ENCODE results near the gene R3HCC1L. TPM values are rescaled to one million over a fixed set of nuclear protein-coding genes. Genes with fewer than 3 reads are reported as not detected.

R3HCC1L gene
- total RNA-seq, 2 experiments from 2014 or later = 15.7 to 16.5 TPM

DNA sequence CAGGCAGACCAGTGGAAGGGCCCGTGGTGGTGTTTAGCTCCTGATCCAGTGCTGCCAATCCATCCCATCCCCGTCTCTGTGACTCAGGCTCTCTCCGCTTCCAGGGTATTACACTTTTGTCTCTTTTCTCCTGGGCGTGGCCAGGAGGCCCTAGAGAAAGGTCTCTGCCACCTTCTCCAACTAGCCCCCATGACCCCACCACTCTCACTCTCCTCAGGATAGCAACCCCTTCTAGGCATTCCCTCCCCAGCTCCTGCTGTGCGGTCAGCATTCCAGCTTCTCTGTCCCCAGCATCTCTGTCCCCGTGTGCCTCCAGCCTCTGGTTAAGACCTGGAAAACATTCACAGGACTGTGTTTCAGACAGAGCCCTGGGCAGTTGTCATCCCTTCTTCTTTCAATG, 36.2 kb upstream of the R3HCC1L start:
- intact Hi-C loops (cut with micrococcal nuclease) = no loop called here
- TF ChIP-seq, protein P1, sequence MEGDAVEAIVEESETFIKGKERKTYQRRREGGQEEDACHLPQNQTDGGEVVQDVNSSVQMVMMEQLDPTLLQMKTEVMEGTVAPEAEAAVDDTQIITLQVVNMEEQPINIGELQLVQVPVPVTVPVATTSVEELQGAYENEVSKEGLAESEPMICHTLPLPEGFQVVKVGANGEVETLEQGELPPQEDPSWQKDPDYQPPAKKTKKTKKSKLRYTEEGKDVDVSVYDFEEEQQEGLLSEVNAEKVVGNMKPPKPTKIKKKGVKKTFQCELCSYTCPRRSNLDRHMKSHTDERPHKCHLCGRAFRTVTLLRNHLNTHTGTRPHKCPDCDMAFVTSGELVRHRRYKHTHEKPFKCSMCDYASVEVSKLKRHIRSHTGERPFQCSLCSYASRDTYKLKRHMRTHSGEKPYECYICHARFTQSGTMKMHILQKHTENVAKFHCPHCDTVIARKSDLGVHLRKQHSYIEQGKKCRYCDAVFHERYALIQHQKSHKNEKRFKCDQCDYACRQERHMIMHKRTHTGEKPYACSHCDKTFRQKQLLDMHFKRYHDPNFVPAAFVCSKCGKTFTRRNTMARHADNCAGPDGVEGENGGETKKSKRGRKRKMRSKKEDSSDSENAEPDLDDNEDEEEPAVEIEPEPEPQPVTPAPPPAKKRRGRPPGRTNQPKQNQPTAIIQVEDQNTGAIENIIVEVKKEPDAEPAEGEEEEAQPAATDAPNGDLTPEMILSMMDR (IDR thresholded peaks at IDR 0.05) = no peak
- no peaks in the 10 kb centered on the region for H3K36me3 Mint-ChIP-seq (ENCODE audit: low read depth)
- no peak overlapping the region for H3K4me3 Mint-ChIP-seq
- peaks cover 4% of the 10 kb centered on the region for H3K27me3 Mint-ChIP-seq
- H3K9me3 Mint-ChIP-seq = no peaks in the 10 kb centered on the region
- ChIA-PET CTCF (interaction anchor here (0.9 kb wide), 1 partner anchor 53 kb away, joined by 3 read pairs; no protein-coding TSS in a partner anchor), POLR2A (no interaction called here)
- no peak for DNase-seq
- no peak overlapping the region for H3K27ac Mint-ChIP-seq
- no peak for ATAC-seq
- H3K4me1 Mint-ChIP-seq (ENCODE audit: low read depth) = no peaks in the 10 kb centered on the region

DNA sequence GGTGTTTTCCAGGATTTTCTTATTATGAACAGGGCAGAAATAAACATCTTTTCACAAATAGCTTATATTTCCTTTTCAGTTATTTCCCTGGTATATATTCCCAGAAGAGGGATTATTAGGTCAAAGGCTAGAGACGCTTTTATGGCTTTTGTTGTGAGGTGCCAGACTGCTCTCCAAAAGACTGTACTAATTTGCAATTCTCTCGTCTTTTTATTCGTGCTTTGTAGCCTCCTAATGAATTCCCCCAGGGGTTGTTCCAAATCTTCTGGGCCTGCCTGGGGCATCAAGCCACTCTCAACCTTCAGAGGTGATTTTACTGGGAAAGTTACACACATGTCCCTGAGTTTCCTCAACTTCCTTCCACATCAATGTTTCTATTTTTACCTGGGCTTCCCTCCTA, 34.0 kb upstream of the R3HCC1L start:
- intact Hi-C loops (cut with micrococcal nuclease) = no loop called here
- H3K27ac Mint-ChIP-seq = no peak overlapping the region
- H3K9me3 Mint-ChIP-seq = no peaks in the 10 kb centered on the region
- ChIA-PET CTCF (interaction anchor here (0.6 kb wide), 1 partner anchor 69 kb away, joined by 3 read pairs; no protein-coding TSS in a partner anchor), POLR2A (no interaction called here)
- H3K4me3 Mint-ChIP-seq = no peak overlapping the region
- ATAC-seq = no peak
- H3K36me3 Mint-ChIP-seq (ENCODE audit: low read depth) = no peaks in the 10 kb centered on the region
- no peaks in the 10 kb centered on the region for H3K4me1 Mint-ChIP-seq (ENCODE audit: low read depth)
- DNase-seq = no peak
- TF ChIP-seq, protein P1 (IDR thresholded peaks at IDR 0.05) = no peak
- H3K27me3 Mint-ChIP-seq = no peaks in the 10 kb centered on the region

DNA sequence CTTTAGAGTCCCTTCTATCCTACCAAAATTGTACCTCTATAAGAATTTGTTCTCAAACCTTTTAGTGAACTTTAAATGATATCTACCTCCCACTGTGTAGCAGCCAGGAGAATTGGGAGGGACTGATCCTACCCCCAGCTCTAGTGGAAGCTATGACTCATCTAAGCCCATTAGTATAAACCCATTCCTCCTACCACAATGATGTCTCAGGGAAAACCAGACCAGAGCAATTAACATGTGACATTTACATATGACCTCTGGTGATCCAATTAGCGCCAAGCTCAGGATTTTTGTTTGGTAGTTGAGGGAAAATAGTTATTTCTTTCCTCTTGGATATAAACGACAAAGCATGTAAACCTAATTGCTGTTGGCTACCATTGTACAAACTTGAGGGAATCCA, 33.1 kb upstream of the R3HCC1L start:
- no peaks in the 10 kb centered on the region for H3K4me1 Mint-ChIP-seq (ENCODE audit: low read depth)
- ATAC-seq (no peak), DNase-seq (no peak)
- H3K27me3 Mint-ChIP-seq = no peaks in the 10 kb centered on the region
- CTCF ChIA-PET = no interaction called here
- no peak overlapping the region for H3K27ac Mint-ChIP-seq
- POLR2A ChIA-PET = no interaction called here
- H3K4me3 Mint-ChIP-seq = no peak overlapping the region
- H3K9me3 Mint-ChIP-seq = no peaks in the 10 kb centered on the region
- TF ChIP-seq, protein P1 (IDR thresholded peaks at IDR 0.05) = no peak
- intact Hi-C loops (cut with micrococcal nuclease) = no loop called here
- H3K36me3 Mint-ChIP-seq (ENCODE audit: low read depth) = no peaks in the 10 kb centered on the region

DNA sequence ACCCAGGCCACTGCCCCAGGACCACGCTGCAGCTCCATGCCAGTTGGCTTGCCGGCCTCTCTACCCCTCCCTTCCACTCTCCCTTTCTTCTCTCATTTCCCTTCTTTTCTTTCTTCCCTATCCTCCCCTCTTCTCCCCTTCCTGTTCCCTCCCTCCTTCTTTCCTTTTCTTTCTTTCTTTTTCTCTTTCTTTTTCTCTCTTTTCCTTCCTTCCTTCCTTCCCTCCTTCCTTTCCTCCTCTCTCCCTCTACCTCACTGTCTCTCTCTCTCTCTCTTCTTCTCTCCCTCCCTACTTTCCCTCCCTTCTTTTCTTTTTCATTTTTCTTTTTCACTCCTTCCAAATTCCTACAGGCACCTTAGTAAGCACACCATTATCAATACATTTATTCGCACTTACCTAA, 30.3 kb upstream of the R3HCC1L start:
- ChIA-PET POLR2A (no interaction called here), CTCF (no interaction called here)
- Mint-ChIP-seq H3K9me3 (no peaks in the 10 kb centered on the region), H3K4me1 (ENCODE audit: low read depth) (no peaks in the 10 kb centered on the region), H3K36me3 (ENCODE audit: low read depth) (no peaks in the 10 kb centered on the region), H3K4me3 (no peak overlapping the region), H3K27ac (no peak overlapping the region), H3K27me3 (no peaks in the 10 kb centered on the region)
- DNase-seq = no peak
- intact Hi-C loops (cut with micrococcal nuclease) = no loop called here
- TF ChIP-seq, protein P1 (IDR thresholded peaks at IDR 0.05) = no peak
- ATAC-seq = no peak

DNA sequence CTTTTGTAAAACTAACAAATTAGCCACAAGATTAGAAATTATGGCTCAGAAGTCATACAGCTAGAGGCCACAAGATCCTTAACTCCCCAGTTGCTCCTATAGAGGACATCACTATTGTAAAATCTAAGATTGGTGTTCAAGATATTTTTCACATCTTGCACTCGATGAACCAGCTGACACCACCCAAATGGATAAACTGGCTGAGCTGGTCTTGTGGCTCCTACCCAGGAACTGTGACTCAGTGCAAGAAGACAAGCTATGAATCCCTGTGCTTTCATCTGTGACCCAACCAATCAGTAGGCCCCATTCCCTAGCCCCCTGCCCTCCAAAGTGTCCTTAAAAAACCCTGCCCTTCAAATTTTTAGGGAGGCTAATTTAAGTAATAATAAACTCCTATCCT, 27.9 kb upstream of the R3HCC1L start:
- Mint-ChIP-seq H3K9me3 (no peaks in the 10 kb centered on the region), H3K27ac (no peak overlapping the region), H3K36me3 (ENCODE audit: low read depth) (no peaks in the 10 kb centered on the region), H3K27me3 (peaks cover 4% of the 10 kb centered on the region), H3K4me1 (ENCODE audit: low read depth) (no peaks in the 10 kb centered on the region), H3K4me3 (no peak overlapping the region)
- ATAC-seq = no peak
- CTCF ChIA-PET = no interaction called here
- no peak for DNase-seq
- TF ChIP-seq, protein P1 (IDR thresholded peaks at IDR 0.05) = no peak
- POLR2A ChIA-PET = no interaction called here
- intact Hi-C loops (cut with micrococcal nuclease) = no loop called here
